ENCODE results near the gene MED13L. TPM values are rescaled to one million over a fixed set of nuclear protein-coding genes. Genes with fewer than 3 reads are reported as not detected.

Gene MED13L
- total RNA-seq, 4 donors from 2014 or later = 168 to 349 (median 246) TPM

DNA sequence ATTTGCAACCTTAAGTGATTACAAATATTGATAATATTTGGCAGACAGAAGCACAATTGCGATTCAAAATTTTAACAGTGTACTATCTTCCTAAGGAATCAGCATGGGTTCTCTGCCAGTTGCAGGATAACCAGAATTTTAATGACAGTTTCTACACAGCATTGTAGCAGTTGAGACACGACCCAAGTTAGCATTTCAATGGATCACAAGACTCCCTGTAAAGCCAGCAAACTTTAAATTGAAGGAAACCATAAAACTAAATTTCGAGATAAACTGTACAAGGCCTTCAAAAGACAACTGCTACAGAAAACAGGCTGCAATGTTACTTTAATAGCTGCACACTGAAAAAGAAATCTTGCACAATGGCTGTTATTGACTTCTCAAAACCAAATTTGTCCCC, 154.9 kb downstream of the MED13L start:
- no peak overlapping the region for H3K4me3 ChIP-seq (replicated peaks in 1 of 3)
- WGBS, 2 donors = 72 to 73% methylated on average over 3 of the region's 3 CpGs
- TF ChIP-seq POLR2A (IDR thresholded peaks at IDR 0.05) = no peak
- TF ChIP-seq, protein P1, sequence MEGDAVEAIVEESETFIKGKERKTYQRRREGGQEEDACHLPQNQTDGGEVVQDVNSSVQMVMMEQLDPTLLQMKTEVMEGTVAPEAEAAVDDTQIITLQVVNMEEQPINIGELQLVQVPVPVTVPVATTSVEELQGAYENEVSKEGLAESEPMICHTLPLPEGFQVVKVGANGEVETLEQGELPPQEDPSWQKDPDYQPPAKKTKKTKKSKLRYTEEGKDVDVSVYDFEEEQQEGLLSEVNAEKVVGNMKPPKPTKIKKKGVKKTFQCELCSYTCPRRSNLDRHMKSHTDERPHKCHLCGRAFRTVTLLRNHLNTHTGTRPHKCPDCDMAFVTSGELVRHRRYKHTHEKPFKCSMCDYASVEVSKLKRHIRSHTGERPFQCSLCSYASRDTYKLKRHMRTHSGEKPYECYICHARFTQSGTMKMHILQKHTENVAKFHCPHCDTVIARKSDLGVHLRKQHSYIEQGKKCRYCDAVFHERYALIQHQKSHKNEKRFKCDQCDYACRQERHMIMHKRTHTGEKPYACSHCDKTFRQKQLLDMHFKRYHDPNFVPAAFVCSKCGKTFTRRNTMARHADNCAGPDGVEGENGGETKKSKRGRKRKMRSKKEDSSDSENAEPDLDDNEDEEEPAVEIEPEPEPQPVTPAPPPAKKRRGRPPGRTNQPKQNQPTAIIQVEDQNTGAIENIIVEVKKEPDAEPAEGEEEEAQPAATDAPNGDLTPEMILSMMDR (IDR thresholded peaks at IDR 0.05) = no peak
- H3K27ac ChIP-seq = peak overlapping the region in 1 of 3 donors; percentile 22
- intact Hi-C loops (cut with DNase I) = no loop called here
- H3K36me3 ChIP-seq = no peaks in the 10 kb centered on the region
- peaks cover 57 to 58% of the 10 kb centered on the region in 2 donors for H3K4me1 ChIP-seq
- no peak for DNase-seq
- no peaks in the 10 kb centered on the region for H3K27me3 ChIP-seq
- no peaks in the 10 kb centered on the region for H3K9me3 ChIP-seq

DNA sequence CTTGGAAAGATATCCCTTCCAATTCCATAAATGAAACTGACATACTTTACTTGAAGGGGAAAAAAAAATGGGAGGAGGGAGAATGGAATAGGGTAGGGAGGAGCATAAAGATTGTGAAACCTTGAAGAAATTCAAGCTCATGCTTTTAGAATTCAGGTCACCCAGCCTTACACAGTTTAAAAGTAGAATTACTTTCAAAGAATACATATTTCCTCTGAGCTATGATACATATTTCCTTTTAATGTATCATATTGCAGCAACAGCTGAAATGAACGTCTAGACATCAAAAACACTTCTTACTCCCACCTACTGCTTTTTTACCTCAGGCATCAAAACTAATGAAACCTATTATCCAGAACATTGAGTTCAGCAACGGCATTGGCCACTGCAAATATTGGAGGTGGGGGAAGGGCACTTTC, 156.0 kb downstream of the MED13L start:
- Histone ChIP-seq H3K9me3 (no peaks in the 10 kb centered on the region), H3K36me3 (no peaks in the 10 kb centered on the region), H3K4me1 (peaks cover 49 to 52% of the 10 kb centered on the region in 2 donors), H3K4me3 (replicated peaks in 1 of 3) (no peak overlapping the region), H3K27me3 (no peaks in the 10 kb centered on the region), H3K27ac (peak overlapping the region in 1 of 3 donors; percentile 13)
- intact Hi-C loops (cut with DNase I) = no loop called here
- WGBS, 2 donors = 18 to 19% methylated on average over 2 of the region's 2 CpGs
- TF ChIP-seq, protein P1 (IDR thresholded peaks at IDR 0.05) = no peak
- TF ChIP-seq POLR2A (IDR thresholded peaks at IDR 0.05) = no peak
- no peak for DNase-seq

DNA sequence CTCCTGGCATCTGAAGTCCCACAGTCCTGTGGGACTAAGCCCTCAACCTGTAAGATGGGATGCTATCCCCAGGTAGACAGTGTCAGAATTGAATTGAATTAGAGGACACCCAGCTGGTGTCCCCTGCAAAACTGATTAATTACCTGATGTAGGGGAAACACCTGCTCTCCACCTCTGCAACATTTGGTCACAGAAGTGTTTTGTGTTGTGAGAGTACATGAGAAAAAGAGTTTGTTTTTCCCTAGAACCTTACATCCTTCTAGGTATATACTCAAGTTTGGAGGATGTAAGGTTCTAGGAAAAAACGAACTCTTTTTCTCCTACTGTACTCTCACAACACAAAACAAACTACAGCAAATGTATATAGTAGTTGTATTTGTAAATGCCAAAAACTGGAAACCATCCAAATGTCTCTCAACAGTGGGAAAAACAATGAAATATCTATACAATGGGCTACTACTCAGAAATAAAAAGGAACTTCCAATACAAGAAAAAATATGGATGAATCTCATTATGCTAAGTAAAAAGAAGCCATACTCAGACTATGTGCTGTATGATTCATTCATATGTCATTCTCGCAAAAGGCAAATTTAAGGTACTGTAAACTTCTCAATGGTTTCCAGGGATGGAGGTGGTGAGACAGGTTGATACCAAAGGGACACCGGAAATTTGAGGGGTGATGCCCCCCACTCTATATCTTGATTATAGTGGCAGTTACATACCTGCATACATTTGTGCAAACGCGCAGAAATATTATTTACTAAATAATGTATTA, 160.7 kb downstream of the MED13L start:
- H3K27ac ChIP-seq = no peak overlapping the region
- peaks cover 9 to 35% of the 10 kb centered on the region in 2 donors for H3K4me1 ChIP-seq
- H3K4me3 ChIP-seq (replicated peaks in 1 of 3) = no peak overlapping the region
- no peaks in the 10 kb centered on the region for H3K36me3 ChIP-seq
- WGBS, 2 donors = 86 to 90% methylated on average over 5 of the region's 5 CpGs
- H3K27me3 ChIP-seq = no peaks in the 10 kb centered on the region
- intact Hi-C loops (cut with DNase I) = no loop called here
- DNase-seq = no peak
- no peak for TF ChIP-seq POLR2A (IDR thresholded peaks at IDR 0.05)
- TF ChIP-seq, protein P1 (IDR thresholded peaks at IDR 0.05) = no peak
- no peaks in the 10 kb centered on the region for H3K9me3 ChIP-seq

DNA sequence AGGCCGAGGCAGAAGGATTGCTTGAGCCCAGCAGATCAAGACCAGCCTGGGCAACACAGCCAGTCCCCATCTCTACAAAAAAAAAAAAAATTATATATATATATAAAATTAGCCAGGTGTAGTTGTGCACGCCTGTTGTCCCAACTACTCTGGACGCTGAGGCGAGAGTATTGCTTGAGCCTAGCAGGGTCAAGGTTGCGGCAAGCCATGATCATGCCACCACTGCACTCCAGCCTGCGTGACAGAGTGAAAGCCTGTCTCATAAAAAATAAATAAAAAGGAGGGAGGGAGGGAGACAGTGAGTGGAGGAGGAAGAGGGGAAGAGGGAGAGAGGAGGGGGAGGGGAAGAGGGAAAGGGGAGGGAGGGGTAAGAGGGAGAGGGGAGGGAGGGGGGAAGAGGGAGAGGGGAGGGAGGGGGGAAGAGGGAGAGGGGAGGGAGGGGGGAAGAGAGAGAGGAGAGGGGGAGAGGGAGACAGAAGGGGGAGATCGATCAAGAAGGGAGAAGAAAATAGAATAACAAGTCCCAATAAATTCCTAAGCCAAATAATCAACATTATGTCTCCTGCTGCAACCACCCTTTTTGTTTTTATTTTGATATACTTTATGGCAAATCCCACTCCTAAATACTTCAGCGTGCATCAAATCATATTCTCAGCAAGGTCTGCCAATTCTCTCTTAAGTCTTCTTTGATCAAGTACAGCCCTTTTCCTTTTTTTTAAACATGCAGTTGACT, 163.9 kb downstream of the MED13L start:
- TF ChIP-seq, protein P1 (IDR thresholded peaks at IDR 0.05) = no peak
- TF ChIP-seq POLR2A (IDR thresholded peaks at IDR 0.05) = no peak
- H3K4me1 ChIP-seq = peaks cover 9 to 22% of the 10 kb centered on the region in 2 donors
- 86 to 88% methylated on average over 8 of the region's 8 CpGs for WGBS, 2 donors
- no peak overlapping the region for H3K4me3 ChIP-seq (replicated peaks in 1 of 3)
- H3K36me3 ChIP-seq = no peaks in the 10 kb centered on the region
- H3K27me3 ChIP-seq = no peaks in the 10 kb centered on the region
- no peak for DNase-seq
- H3K27ac ChIP-seq = no peak overlapping the region
- no peaks in the 10 kb centered on the region for H3K9me3 ChIP-seq
- intact Hi-C loops (cut with DNase I) = no loop called here

DNA sequence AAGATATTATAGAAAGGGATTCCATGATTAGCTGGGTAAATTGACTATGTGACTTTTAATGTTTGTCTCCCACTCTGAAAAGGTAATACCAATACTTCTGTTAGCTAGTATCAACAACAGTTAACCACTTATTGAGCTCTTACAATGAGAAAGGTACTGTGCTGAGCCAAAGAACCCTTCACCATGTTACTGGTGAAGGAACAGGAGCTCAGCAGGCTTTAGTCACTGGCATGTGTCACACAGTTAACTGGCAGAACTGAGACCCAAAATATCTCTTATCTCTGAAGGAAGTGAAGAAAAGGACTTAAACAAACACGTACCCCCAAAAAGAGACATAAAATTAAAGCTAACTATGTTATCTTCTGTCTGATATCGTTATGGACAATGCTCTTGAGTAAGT, 170.6 kb downstream of the MED13L start:
- no peak for TF ChIP-seq POLR2A (IDR thresholded peaks at IDR 0.05)
- TF ChIP-seq, protein P1 (IDR thresholded peaks at IDR 0.05) = no peak
- Histone ChIP-seq H3K4me3 (replicated peaks in 1 of 3) (no peak overlapping the region), H3K36me3 (no peaks in the 10 kb centered on the region), H3K9me3 (no peaks in the 10 kb centered on the region), H3K27ac (no peak overlapping the region), H3K4me1 (peaks cover 9% of the 10 kb centered on the region in 2 donors), H3K27me3 (no peaks in the 10 kb centered on the region)
- no peak for DNase-seq
- intact Hi-C loops (cut with DNase I) = no loop called here
- WGBS, 2 donors = 85 to 93% methylated on average over 2 of the region's 2 CpGs

All from thyroid gland (tissue), 4 donors.